HG03039 (cell line): ENCODE results near the gene RGS5.

Experiments
- ATAC-seq: cut with Tn5 transposase; IDR thresholded peaks from one replicate; pipeline ENCODE4 v1.9.1; 2021; ENCODE audit warnings: mild to moderate bottlenecking, moderate library complexity; ENCODE audit not compliant: unreplicated experiment

RGS5 gene

GRCh38 chr1:163186862-163187261 is 15.9 kb downstream of the RGS5 start:
- no peak for ATAC-seq

DNA sequence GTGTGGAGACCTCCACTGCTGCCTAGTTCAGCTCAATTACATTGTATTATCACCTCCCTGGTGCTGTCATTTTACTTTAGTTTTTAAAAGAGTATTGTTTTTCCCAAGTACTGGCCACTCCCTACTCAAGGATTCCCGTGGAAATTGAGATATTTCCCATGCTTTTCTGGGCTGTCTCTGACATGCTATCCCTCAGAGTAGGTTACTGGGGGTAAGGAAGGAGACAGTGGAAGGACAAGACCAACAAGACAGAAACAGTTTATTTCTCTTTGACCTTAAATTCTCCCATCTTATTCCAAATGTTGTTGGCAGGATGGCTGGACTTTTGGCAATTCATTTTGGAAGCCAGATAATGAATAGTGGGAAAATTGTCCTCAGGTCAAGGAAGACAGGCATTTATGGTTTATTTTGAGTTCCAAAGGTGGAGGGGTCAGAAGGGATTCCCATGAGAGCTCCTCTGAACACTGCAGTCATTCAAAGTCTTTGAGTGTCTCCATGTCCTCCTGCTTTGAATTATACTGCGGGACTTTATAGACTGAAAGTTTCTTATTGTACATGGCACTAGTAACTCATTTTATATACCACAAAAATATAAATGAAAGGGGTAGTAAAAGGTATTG is 20.3 kb downstream of the RGS5 start:
- no peak for ATAC-seq

DNA sequence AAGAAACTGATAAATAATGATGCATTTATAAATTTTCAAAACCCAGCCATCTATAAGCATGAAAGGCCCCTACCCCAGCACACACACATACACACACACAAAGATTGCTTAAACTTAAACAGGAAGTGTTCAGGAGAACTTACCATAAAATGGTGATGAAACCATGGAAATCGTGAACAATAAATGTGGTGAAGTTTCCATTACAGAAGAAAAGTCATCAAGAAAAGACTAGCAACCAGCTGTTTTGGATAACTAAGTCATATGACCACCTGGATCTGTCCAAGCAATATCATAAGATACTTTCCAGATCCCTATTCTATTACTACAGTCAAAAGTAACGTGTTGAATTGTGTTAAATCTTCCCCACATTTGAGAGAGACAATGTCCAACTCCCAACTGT is 24.1 kb downstream of the RGS5 start:
- no peak for ATAC-seq

GRCh38 chr1:163176797-163177196 is 25.9 kb downstream of the RGS5 start:
- ATAC-seq, result no peak

GRCh38 chr1:163174524-163175437 is 27.9 kb downstream of the RGS5 start:
- ATAC-seq, result no peak

DNA sequence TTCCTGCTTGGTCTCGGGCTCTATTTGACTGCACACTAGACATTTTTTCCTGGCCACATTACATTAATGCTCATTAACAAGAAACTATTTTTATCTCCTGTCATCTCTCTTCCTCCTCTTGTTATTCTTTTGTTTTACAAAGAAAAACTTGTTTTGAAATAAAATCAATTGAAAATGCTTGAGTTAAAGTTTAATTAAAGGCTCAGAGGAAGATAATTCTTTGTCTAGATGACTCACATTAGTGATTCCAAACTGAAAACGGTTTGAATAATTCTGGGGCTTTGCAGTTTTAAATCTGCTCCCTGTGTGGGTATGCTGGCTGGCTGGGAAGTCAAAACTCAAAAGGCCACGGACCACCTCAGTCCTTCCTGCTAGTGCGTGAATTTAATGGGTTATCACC is 29.6 kb downstream of the RGS5 start:
- ATAC-seq, result no peak

- ATAC-seq, result no peak
Observed at GRCh38 chr1:163172596-163172995, 30.1 kb downstream of the RGS5 start.

GRCh38 chr1:163171826-163172225 is 30.9 kb downstream of the RGS5 start:
- ATAC-seq, result no peak

DNA sequence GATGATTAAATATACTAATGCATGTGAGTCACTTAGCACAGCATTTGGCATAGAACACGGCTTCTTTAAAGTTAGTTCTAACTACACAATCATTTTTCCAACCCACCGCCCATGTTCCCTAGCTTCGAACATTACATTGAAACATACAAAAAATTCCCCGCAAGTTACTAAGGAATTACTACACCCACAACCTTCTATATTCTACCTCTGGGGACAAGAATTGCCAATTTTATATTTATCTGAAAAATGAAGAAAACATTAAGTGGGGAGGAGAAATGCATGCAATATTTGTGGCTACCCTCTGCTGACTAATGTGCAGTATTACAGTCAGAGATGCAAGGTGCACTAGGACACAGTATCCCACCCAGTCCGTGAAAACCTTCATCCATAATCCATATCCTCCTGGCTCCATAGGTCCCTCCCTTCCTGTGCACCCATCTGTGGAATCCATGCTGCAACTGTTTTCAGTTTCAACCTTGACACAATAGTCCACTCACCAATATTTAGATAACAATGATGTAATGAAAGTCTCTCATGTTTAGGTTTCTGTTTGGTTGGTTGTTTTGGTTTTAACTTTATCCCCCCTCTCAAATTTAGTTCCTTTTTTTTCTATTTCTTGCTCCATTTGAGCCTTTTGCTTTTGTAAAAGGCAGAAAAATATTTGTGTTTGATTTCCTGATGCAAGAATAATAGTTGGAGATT is 31.6 kb downstream of the RGS5 start:
- ATAC-seq, result no peak

DNA sequence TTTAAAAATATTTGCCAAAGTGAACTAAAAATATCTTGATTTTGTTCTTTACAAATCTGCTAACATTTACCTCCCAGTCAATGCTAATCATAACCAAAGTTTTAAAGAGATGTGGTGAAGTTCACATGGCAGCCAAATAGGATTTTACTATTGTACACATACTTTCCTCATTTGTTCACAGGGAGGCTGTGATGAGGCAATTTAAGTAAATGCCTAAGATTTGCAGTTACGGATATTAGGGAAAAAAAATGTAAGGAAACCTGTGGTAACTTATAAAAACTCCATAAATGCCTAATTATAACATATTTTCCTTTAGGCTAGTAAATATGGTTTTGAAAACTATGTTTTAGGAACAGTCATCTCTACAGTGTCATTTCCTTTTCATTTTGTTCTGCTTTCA is 32.4 kb downstream of the RGS5 start:
- no peak for ATAC-seq

DNA sequence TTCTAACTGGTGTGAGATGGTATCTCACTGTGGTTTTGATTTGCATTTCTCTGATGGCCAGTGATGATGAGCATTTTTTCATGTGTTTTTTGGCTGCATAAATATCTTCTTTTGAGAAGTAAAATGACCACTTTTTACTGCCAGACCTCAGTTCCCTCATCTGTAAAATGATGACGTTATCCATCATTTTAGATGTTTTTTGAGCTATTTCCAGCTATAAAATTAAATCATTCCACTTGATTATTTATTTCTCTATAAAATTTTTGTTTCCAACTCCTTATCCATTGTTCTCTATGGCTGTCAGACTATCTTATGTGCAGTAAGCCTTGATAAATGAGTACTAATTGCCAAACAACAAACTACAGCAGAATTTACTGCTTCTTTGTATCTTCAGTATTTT is 33.2 kb downstream of the RGS5 start:
- ATAC-seq, result no peak

DNA sequence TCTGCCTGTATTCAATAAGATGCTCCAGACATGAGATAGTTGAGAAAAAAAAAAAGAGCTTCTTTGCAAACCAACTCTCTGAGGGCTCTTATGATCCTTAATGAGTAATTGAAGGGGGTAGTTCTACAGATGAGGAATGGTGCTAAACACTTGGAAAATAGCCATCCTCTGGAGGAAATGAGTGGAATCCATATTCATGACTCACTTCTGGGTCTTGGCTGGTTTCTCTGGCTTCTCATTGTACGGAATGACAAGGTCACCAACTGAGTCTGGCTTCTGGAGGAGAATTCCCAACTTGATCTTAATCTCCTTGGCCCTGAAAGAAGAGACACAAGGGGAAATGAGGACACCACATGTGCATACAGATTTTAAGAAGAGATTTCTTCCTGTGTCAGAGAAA is 34.7 kb downstream of the RGS5 start:
- ATAC-seq, result no peak

- no peak for ATAC-seq
Observed at GRCh38 chr1:163166886-163167555, 35.7 kb downstream of the RGS5 start.

GRCh38 chr1:163165119-163165518 is 37.6 kb downstream of the RGS5 start:
- no peak for ATAC-seq

DNA sequence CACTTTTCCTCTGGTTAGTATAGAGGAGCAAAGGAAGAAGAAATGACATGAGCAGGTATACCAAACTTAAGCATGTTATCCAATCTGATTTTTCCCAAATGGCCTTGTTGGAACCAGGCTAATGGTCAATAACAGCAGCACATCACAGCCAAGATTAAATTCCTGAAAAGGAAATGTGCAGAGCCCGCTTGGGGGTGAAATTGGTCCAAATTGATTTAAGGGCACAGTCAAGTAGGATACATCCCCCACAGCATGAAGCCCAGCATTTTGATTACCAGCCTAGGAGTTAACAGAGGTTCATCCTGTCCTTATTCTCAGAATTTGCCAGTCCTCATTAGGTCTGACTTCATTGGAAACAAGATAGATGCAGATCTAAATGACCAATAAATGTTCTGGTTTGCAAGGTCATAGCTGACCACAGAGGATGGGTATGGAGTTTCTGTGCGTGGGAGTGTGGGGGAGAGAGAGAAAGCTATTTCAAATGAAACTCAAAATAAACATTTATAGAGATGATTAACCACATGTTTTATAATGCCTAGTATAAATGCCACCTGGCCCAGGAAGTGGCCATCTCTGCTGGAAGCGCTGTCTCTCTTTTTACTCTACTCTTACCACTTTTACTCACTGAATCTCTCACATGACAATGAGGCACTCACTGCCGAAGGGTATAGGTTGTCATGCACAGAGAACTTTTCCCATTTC is 38.7 kb downstream of the RGS5 start:
- no peak for ATAC-seq

DNA sequence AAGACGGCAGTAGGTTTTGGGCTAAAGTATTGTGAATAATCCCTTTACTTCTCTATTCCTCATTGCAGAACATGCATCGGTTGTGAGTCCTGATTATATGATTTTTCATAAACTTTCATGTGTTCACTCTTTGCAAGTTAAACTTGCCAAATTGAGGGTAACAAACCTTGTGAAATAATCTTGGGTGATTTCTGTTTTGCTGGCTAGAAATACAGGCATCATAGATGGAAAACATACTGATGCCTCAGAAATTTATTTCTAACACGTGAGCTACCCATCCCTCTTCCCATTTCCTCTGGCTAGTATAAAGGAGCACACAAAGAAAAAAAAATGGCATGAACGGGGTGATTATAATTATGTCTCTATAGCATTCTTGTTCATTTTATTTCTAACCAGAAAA is 39.6 kb downstream of the RGS5 start:
- no peak for ATAC-seq

DNA sequence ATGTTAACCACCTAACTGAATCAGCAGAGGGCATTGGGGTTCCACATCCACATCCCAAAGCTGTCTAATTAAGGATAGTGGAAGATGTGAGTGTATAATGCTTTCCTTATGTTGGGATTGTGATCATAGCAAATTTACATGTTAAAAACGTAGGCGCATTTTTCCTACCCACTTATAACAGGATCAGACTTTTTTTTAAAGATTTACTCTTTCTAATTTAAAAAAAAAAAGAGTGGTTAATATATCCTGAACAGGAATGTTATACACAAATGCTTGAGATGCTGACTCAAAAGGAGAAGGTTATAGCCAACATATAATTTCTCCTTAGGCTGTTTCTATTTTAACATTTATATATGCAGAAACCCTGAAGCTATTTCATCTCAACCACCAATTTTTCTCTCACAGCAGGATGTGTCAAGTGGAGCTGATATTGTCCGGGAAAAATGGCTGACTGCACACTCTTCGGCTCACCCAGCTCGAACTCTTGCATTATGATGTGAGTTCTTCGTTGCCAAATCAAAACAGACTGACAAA is 40.3 kb downstream of the RGS5 start:
- ATAC-seq, result no peak

DNA sequence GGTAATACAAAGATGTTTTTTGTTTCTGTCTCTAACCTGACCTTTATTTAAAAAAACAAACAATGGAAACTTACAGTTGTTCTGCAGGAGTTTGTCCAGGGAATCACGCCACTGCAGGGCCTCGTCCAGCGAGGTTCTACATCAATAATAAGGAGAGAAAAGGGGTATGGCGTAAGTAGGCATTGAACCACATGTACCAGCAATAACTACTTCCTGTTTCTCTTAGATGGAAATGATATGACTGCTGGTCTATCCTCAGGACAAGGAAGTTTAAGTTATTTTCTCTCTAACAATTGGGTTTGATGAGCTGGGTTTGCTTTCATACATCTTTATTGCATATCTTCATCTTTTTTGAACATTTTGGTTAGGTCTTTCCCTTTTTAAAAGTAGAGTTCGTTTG is 40.9 kb downstream of the RGS5 start:
- no peak for ATAC-seq

DNA sequence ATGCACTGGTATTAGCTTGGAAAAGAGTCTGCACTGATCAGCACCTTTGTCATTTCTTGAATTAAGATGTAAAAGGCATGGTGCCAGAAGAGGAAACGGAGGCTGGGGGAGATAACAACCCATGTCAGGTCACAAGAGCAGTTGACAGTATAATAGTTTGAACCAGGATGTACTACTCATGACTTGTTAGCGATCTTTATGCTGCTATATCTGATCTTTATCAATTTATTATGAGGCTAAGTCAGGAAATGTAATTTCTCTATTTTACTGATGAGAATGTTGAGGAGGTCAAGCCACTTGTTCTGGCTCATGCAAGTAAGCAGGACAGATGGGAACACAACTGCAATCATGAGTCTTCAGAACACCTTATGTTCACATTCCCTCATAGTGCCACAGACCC is 41.4 kb downstream of the RGS5 start:
- no peak for ATAC-seq

GRCh38 chr1:163155606-163156005 is 47.1 kb downstream of the RGS5 start:
- no peak for ATAC-seq
